Fibroblast of lung (primary cell): Measurements from ENCODE around the gene MAP2K6. TPM values are rescaled to one million over a fixed set of nuclear protein-coding genes. Genes with fewer than 3 reads are reported as not detected.

Experiments
- DNase-seq, 2 donors: peaks; one replicate each; pipeline versions ENCODE4 v3.0.0 to v3.0.0-alpha.2; 2010; ENCODE audit warnings: low read depth in 2 of 2
- H2AFZ ChIP-seq: 2 replicates; pipeline ENCODE4 v1.5.1; 2012; ENCODE audit warnings: low read length, control low read depth, inconsistent platforms
- H3K27ac ChIP-seq: 2 replicates; pipeline ENCODE4 v1.5.1; 2011; ENCODE audit warnings: low read length, control low read depth; ENCODE audit not compliant: insufficient read depth
- H3K27me3 ChIP-seq: 2 replicates; pipeline ENCODE4 v1.5.1; 2011; ENCODE audit warnings: mild to moderate bottlenecking, low read length; ENCODE audit not compliant: control insufficient read depth, insufficient read depth
- H3K36me3 ChIP-seq: 2 replicates; pipeline ENCODE4 v1.5.1; 2011; ENCODE audit warnings: low read length; ENCODE audit not compliant: control insufficient read depth, insufficient read depth
- H3K4me1 ChIP-seq: 2 replicates; pipeline ENCODE4 v1.5.1; 2011; ENCODE audit warnings: low read length; ENCODE audit not compliant: control insufficient read depth, insufficient read depth; ENCODE audit errors: extremely low read depth
- H3K4me2 ChIP-seq: 2 replicates; pipeline ENCODE4 v1.5.1; 2011; ENCODE audit warnings: low read length, control low read depth; ENCODE audit not compliant: insufficient read depth; ENCODE audit errors: extremely low read depth
- H3K4me3 ChIP-seq, 4 experiments: fragments of 200-600 bp in 1 of 4; sonication (generic) in 1 of 4; replicated peaks in 1 of 4; 2 replicates each; pipeline ENCODE4 v1.5.1; 2011 to 2016; ENCODE audit warnings: low read length in 4 of 4, low read depth in 3 of 4, mild to moderate bottlenecking in 3 of 4, control low read depth in 2 of 4, inconsistent platforms in 1 of 4, mixed read lengths in 1 of 4; ENCODE audit not compliant: insufficient read depth in 1 of 4; ENCODE audit errors: control extremely low read depth in 1 of 4
- H3K79me2 ChIP-seq: 2 replicates; pipeline ENCODE4 v1.5.1; 2012; ENCODE audit warnings: mild to moderate bottlenecking, low read length, inconsistent platforms; ENCODE audit not compliant: control insufficient read depth, insufficient read depth
- H3K9ac ChIP-seq: 2 replicates; pipeline ENCODE4 v1.5.1; 2011; ENCODE audit warnings: mild to moderate bottlenecking, low read length, control low read depth; ENCODE audit not compliant: insufficient read depth
- H3K9me3 ChIP-seq: 2 replicates; pipeline ENCODE4 v1.5.1; 2012; ENCODE audit warnings: low read depth, low read length; ENCODE audit not compliant: control insufficient read depth, insufficient read depth
- H4K20me1 ChIP-seq: 2 replicates; pipeline ENCODE4 v1.5.1; 2011; ENCODE audit warnings: low read length; ENCODE audit not compliant: control insufficient read depth, insufficient read depth; ENCODE audit errors: extremely low read depth
- EZH2 ChIP-seq: IDR thresholded peaks from 2 replicates; pipeline ENCODE4 v1.5.1; 2012; ENCODE audit warnings: low read length, control low read depth, mild to moderate bottlenecking; ENCODE audit errors: missing control alignments
- polyA minus RNA-seq: library from RNA; depleted of rRNA, polyadenylated mRNA; stranded (reverse); fragments of >200 nt; gene quantifications from 2 replicates; pipeline ENCODE4 v1.2.3, GENCODE V29; 2011; ENCODE audit warnings: low replicate concordance
- polyA plus RNA-seq, 2 donors: library from polyadenylated mRNA; depleted of rRNA in 1 of 2; stranded (reverse) in 1 of 2; unstranded in 1 of 2; fragments of >200 nt; gene quantifications; 2 replicates each; pipeline ENCODE4 v1.2.1, GENCODE V29; 2011 to 2012; ENCODE audit warnings: missing spikeins in 1 of 2
- total RNA-seq: library from RNA; depleted of rRNA; stranded (reverse); fragments of >200 nt; gene quantifications from 2 replicates; pipeline ENCODE4 v1.2.1, GENCODE V29; 2014
- TF ChIP-seq, protein P1 (sequence below), 2 donors: IDR thresholded peaks in 1 of 2; conservative IDR thresholded peaks in 1 of 2; 1 replicate in 1 of 2; 2 replicates in 1 of 2; pipeline ENCODE4 v1.5.1; 2011 to 2012; ENCODE audit warnings: low read length in 2 of 2, control low read depth in 1 of 2, inconsistent platforms in 1 of 2, low read depth in 1 of 2, mild to moderate bottlenecking in 1 of 2

The MAP2K6 gene
- total RNA-seq (18.2 and 39.5 TPM in 2 replicates), polyA plus RNA-seq (2.6 and 2.7 TPM in 2 replicates), polyA minus RNA-seq (0.12 and 0.41 TPM in 2 replicates)
- polyA plus RNA-seq (2012), result 2.4 and 2.8 TPM in 2 replicates

DNA sequence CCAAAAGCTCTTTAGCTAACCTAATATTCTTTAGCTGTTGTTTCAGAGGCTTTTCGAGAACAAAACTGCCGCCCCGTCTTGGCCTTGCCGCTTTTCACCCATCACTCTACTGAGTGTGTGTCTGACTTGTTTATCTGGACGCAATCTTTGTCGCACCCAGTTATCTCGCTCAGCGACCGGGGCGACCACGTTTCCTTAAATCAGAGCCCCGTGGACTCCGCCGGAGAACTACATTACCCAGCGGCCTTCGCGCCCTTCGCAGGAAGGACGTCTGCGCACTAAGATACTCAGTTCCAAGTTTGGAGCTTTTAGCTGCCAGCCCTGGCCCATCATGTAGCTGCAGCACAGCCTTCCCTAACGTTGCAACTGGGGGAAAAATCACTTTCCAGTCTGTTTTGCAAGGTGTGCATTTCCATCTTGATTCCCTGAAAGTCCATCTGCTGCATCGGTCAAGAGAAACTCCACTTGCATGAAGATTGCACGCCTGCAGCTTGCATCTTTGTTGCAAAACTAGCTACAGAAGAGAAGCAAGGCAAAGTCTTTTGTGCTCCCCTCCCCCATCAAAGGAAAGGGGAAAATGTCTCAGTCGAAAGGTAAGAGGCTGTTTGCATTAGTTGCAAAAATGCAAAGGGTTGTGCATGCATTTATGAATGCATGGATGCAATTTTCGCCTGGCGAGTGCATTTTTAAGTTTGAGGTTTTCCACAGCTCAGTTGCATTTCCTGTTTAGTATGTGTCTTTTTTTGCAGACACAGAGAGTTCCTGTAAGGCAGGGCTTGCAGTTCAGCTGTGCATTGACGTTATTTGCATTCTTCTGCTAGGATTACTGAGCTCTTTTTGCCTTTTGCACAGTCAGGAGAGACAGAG lies at the start of gene MAP2K6:
Gene MAP2K6 (plus strand): TSS at position 290 of the 867 bp plus-strand sequence. CDS start 288 bp downstream, at position 578.
- Histone ChIP-seq H3K36me3 (no peaks in the 10 kb centered on the region), H3K4me1 (no peaks in the 10 kb centered on the region), H3K9me3 (no peaks in the 10 kb centered on the region), H3K4me2 (peak within 1 kb of the TSS; percentile 100), H2AFZ (peak within 1 kb of the TSS; percentile 99), H3K79me2 (no peaks in the 10 kb centered on the region), H4K20me1 (no peaks in the 10 kb centered on the region), H3K27me3 (no peaks in the 10 kb centered on the region), H3K4me3 (peak within 1 kb of the TSS; percentile 42 to 87 (median 63)), H3K9ac (peak within 1 kb of the TSS; percentile 18), H3K27ac (peak within 1 kb of the TSS; percentile 23)
- TF ChIP-seq, protein P1, sequence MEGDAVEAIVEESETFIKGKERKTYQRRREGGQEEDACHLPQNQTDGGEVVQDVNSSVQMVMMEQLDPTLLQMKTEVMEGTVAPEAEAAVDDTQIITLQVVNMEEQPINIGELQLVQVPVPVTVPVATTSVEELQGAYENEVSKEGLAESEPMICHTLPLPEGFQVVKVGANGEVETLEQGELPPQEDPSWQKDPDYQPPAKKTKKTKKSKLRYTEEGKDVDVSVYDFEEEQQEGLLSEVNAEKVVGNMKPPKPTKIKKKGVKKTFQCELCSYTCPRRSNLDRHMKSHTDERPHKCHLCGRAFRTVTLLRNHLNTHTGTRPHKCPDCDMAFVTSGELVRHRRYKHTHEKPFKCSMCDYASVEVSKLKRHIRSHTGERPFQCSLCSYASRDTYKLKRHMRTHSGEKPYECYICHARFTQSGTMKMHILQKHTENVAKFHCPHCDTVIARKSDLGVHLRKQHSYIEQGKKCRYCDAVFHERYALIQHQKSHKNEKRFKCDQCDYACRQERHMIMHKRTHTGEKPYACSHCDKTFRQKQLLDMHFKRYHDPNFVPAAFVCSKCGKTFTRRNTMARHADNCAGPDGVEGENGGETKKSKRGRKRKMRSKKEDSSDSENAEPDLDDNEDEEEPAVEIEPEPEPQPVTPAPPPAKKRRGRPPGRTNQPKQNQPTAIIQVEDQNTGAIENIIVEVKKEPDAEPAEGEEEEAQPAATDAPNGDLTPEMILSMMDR (conservative IDR thresholded peaks at IDR 0.05 in 1 of 2, IDR thresholded peaks at IDR 0.05 in 1 of 2; ENCODE audit: low read depth in 1 of 2, low read length in 2 of 2), result no peak
- TF ChIP-seq EZH2, result no peak
- DNase-seq, result peak; percentile 74 to 83

- no peaks in the 10 kb centered on the region for H4K20me1 ChIP-seq
- no peaks in the 10 kb centered on the region for H3K27me3 ChIP-seq
- no peaks in the 10 kb centered on the region for H3K36me3 ChIP-seq
- H3K4me2 ChIP-seq, result no peak overlapping the region
- no peak overlapping the region for H2AFZ ChIP-seq
- no peaks in the 10 kb centered on the region for H3K79me2 ChIP-seq
- no peaks in the 10 kb centered on the region for H3K9me3 ChIP-seq
- no peak overlapping the region for H3K9ac ChIP-seq
- no peak for DNase-seq
- H3K27ac ChIP-seq, result no peak overlapping the region
- TF ChIP-seq, protein P1 (conservative IDR thresholded peaks at IDR 0.05 in 1 of 2, IDR thresholded peaks at IDR 0.05 in 1 of 2; ENCODE audit: low read depth in 1 of 2, low read length in 2 of 2), result no peak
- no peak for TF ChIP-seq EZH2
- no peaks in the 10 kb centered on the region for H3K4me1 ChIP-seq
- H3K4me3 ChIP-seq, result no peak overlapping the region
Observed at GRCh38 chr17:69367298-69367697, 47.2 kb upstream of the MAP2K6 start.

GRCh38 chr17:69373069-69373468 lies 41.4 kb upstream of the MAP2K6 start:
- Histone ChIP-seq H3K9ac (no peak overlapping the region), H2AFZ (no peak overlapping the region), H3K4me3 (no peak overlapping the region), H3K4me1 (no peaks in the 10 kb centered on the region), H3K36me3 (no peaks in the 10 kb centered on the region), H3K27me3 (no peaks in the 10 kb centered on the region), H3K27ac (no peak overlapping the region), H3K9me3 (no peaks in the 10 kb centered on the region), H3K4me2 (no peak overlapping the region), H4K20me1 (no peaks in the 10 kb centered on the region), H3K79me2 (no peaks in the 10 kb centered on the region)
- no peak for TF ChIP-seq EZH2
- TF ChIP-seq, protein P1 (conservative IDR thresholded peaks at IDR 0.05 in 1 of 2, IDR thresholded peaks at IDR 0.05 in 1 of 2; ENCODE audit: low read depth in 1 of 2, low read length in 2 of 2), result no peak
- DNase-seq, result no peak
